HCT116 (cell line): Measurements from ENCODE around the gene GRAMD4. TPM values are rescaled to one million over a fixed set of nuclear protein-coding genes. Genes with fewer than 3 reads are reported as not detected.

Experiments used
- ATAC-seq: fragments of 200-7000 bp; cut with Tn5 transposase; 2 replicates; pipeline ENCODE4 v1.9.1; 2020; ENCODE audit warnings: mild to moderate bottlenecking, moderate library complexity
- BruUV-seq: library from RNA; stranded (reverse); fragments of 400-500 nt; replicated peaks from 2 replicates; lab custom pipeline; 2021; lab: Mats Ljungman, UMichigan
- CTCF ChIA-PET: fragments of 300-600 bp; sonication (Branson Sonifier 250); formaldehyde crosslinking; loops from one replicate; lab custom pipeline; 2021; ENCODE audit warnings: antibody characterized with exemption; lab: Charles Lee
- POLR2A ChIA-PET: fragments of 300-600, 350-600 bp; sonication (Branson Sonifier 250); formaldehyde crosslinking; loops from one replicate; lab custom pipeline; 2021; ENCODE audit warnings: antibody characterized with exemption; lab: Charles Lee
- RAD21 ChIA-PET, 2 experiments: fragments of 300-600 bp; sonication (Branson Sonifier 250); formaldehyde crosslinking; loops; one replicate each; lab custom pipeline; 2023; ENCODE audit warnings: low total read pairs in 2 of 2; ENCODE audit not compliant: uncharacterized antibody in 2 of 2, unreplicated experiment in 2 of 2, low non-redundant PET in 1 of 2; lab: Charles Lee
- DNase-seq: peaks from one replicate; pipeline ENCODE4 v3.0.0-alpha.2; 2010; ENCODE audit warnings: low read depth, low spot score
- H2AFZ ChIP-seq: fragments of 200-600 bp; shearing (Covaris generic), sonication (generic); 2 replicates; pipeline ENCODE4 v1.6.1; 2017; ENCODE audit warnings: low read depth, mixed run types, mixed read lengths, antibody characterized with exemption, low read length; ENCODE audit not compliant: poor library complexity, severe bottlenecking
- H3K27ac ChIP-seq: 2 replicates; pipeline ENCODE4 v1.5.1; 2012; ENCODE audit warnings: low read depth, low read length
- H3K27me3 ChIP-seq: fragments of 200-600 bp; sonication (generic); 2 replicates; pipeline ENCODE4 v1.6.1; 2016; ENCODE audit warnings: mixed run types, low read length, mixed read lengths; ENCODE audit not compliant: insufficient read depth
- H3K36me3 ChIP-seq, 2 experiments: fragments of 200-500 bp in 1 of 2; fragments of 200-600 bp in 1 of 2; sonication (Bioruptor generic) in 1 of 2; sonication (generic) in 1 of 2; 2 replicates each; pipeline versions ENCODE4 v1.5.1 to v1.6.1; 2014 to 2016; ENCODE audit warnings: low read length in 2 of 2, inconsistent platforms in 1 of 2, mixed read lengths in 1 of 2, mixed run types in 1 of 2; ENCODE audit not compliant: insufficient read depth in 2 of 2, control insufficient read depth in 1 of 2
- H3K4me1 ChIP-seq, 2 experiments: fragments of 200-600 bp in 1 of 2; sonication (generic) in 1 of 2; 2 replicates each; pipeline versions ENCODE4 v1.5.1 to v1.6.1; 2012 to 2017; ENCODE audit warnings: low read length in 2 of 2, inconsistent platforms in 1 of 2, mild to moderate bottlenecking in 1 of 2, mixed read lengths in 1 of 2, mixed run types in 1 of 2, moderate library complexity in 1 of 2; ENCODE audit not compliant: insufficient read depth in 2 of 2, control insufficient read depth in 1 of 2
- H3K4me2 ChIP-seq: fragments of 200-600 bp; sonication (generic); 2 replicates; pipeline ENCODE4 v1.6.1; 2017; ENCODE audit warnings: mixed run types, low read length, mixed read lengths
- H3K4me3 ChIP-seq, 2 experiments: fragments of 200-600 bp in 1 of 2; sonication (generic) in 1 of 2; replicated peaks in 1 of 2; 2 replicates each; pipeline ENCODE4 v1.5.1; 2011 to 2016; ENCODE audit warnings: low read length in 2 of 2, control low read depth in 1 of 2, low read depth in 1 of 2, mild to moderate bottlenecking in 1 of 2, mixed read lengths in 1 of 2, mixed run types in 1 of 2
- H3K79me2 ChIP-seq: fragments of 200-600 bp; sonication (generic); 2 replicates; pipeline ENCODE4 v1.6.1; 2017; ENCODE audit warnings: mild to moderate bottlenecking, mixed run types, low read length, moderate library complexity, mixed read lengths; ENCODE audit not compliant: insufficient read depth
- H3K9ac ChIP-seq: fragments of 200-600 bp; sonication (generic); 2 replicates; pipeline ENCODE4 v1.6.1; 2016; ENCODE audit warnings: low read length, mixed read lengths
- H3K9me2 ChIP-seq: fragments of 200-600 bp; sonication (generic), shearing (Covaris generic); 2 replicates; pipeline ENCODE4 v1.6.1; 2017; ENCODE audit warnings: mixed run types, mild to moderate bottlenecking, moderate library complexity; ENCODE audit not compliant: insufficient read depth
- H3K9me3 ChIP-seq, 2 experiments: fragments of 200-500 bp in 1 of 2; fragments of 200-600 bp in 1 of 2; sonication (Bioruptor generic) in 1 of 2; sonication (generic) in 1 of 2; 2 replicates each; pipeline ENCODE4 v1.6.1; 2014 to 2017; ENCODE audit warnings: low read length in 2 of 2, mixed read lengths in 2 of 2, inconsistent platforms in 1 of 2, low read depth in 1 of 2, mild to moderate bottlenecking in 1 of 2, mixed run types in 1 of 2, moderate library complexity in 1 of 2; ENCODE audit not compliant: control insufficient read depth in 1 of 2, insufficient read depth in 1 of 2
- H4K20me1 ChIP-seq: fragments of 200-600 bp; sonication (generic), shearing (Covaris generic); 2 replicates; pipeline ENCODE4 v1.6.1; 2017; ENCODE audit warnings: mixed run types, mild to moderate bottlenecking, moderate library complexity; ENCODE audit not compliant: insufficient read depth
- CTCF ChIP-seq, 3 experiments: fragments of 200-600 bp in 1 of 3; sonication (generic) in 1 of 3; IDR thresholded peaks in 2 of 3; conservative IDR thresholded peaks in 1 of 3; 2 replicates each; pipeline ENCODE4 v1.5.1; 2012 to 2017; ENCODE audit warnings: low read depth in 2 of 3, low read length in 2 of 3, antibody characterized with exemption in 1 of 3, borderline replicate concordance in 1 of 3, control low read depth in 1 of 3, mild to moderate bottlenecking in 1 of 3, mixed read lengths in 1 of 3, mixed run types in 1 of 3, moderate library complexity in 1 of 3; ENCODE audit not compliant: insufficient read depth in 1 of 3
- MAX ChIP-seq: IDR thresholded peaks from 2 replicates; pipeline ENCODE4 v1.6.1; 2012
- POLR2AphosphoS5 ChIP-seq: IDR thresholded peaks from 2 replicates; pipeline ENCODE4 v1.6.1; 2011; ENCODE audit warnings: mild to moderate bottlenecking, low read depth, low read length, moderate library complexity
- RAD21 ChIP-seq: IDR thresholded peaks from 2 replicates; pipeline ENCODE4 v1.6.1; 2012; ENCODE audit warnings: low read depth, mild to moderate bottlenecking
- SP1 ChIP-seq: IDR thresholded peaks from 2 replicates; pipeline ENCODE4 v1.6.1; 2012; ENCODE audit warnings: low read depth
- SRF ChIP-seq: IDR thresholded peaks from 2 replicates; pipeline ENCODE4 v1.6.1; 2012; ENCODE audit warnings: low read depth
- intact Hi-C: fragments of 100-400 bp; cut with micrococcal nuclease; formaldehyde crosslinking; loops from 2 replicates; pipeline ENCODE4 v1.10.0; 2022
- total RNA-seq: library from RNA; stranded (reverse); gene quantifications from one replicate; pipeline ENCODE4 v1.2.1, GENCODE V29; 2021; ENCODE audit not compliant: unreplicated experiment

Gene GRAMD4
- total RNA-seq, 1 experiment from 2014 or later, result 25.8 TPM

- peak; percentile 76 for DNase-seq
These were observed 23.4 kb upstream of the GRAMD4 start for GRCh38 chr22:46596819-46597218.

More at GRCh38 chr22:46596819-46597218, 23.4 kb upstream of the GRAMD4 start:
- Histone ChIP-seq H3K9me2 (no peaks in the 10 kb centered on the region), H3K36me3 (no peaks in the 10 kb centered on the region), H3K4me2 (peak overlapping the region; percentile 79), H3K27ac (peak overlapping the region; percentile 58), H3K4me1 (peaks cover 20 to 23% of the 10 kb centered on the region in 2 experiments), H3K9me3 (no peaks in the 10 kb centered on the region), H3K9ac (peak overlapping the region; percentile 35; the same call in 1 of the 2 replicates), H3K79me2 (no peaks in the 10 kb centered on the region), H3K27me3 (no peaks in the 10 kb centered on the region), H4K20me1 (no peaks in the 10 kb centered on the region), H2AFZ (no peak overlapping the region), H3K4me3 (peak overlapping the region in 1 of 2 experiments; percentile 32; a peak in 2 of 4 replicates)
- TF ChIP-seq CTCF (IDR thresholded peaks at IDR 0.05 in 2 of 3, conservative IDR thresholded peaks at IDR 0.05 in 1 of 3; ENCODE audit: borderline replicate concordance in 1 of 3, insufficient read depth in 1 of 3, low read depth in 2 of 3, low read length in 2 of 3), result peak in 2 of 3 experiments; percentile 43 to 55; a peak in 4 of 6 replicates
- TF ChIP-seq POLR2AphosphoS5, result peak; percentile 30; the same call in 1 of the 2 replicates
- peak; percentile 49 for TF ChIP-seq RAD21
- TF ChIP-seq SRF, result no peak
- TF ChIP-seq SP1, result peak; percentile 66; the same call in 1 of the 2 replicates
- peak; percentile 64 for TF ChIP-seq MAX
- intact Hi-C loops, result loop anchor here (1.0 kb wide), 1 partner anchor 34 kb away; no protein-coding TSS in a partner anchor
- POLR2A ChIA-PET, result no interaction called here
- BruUV-seq, result no TSS peak
- CTCF ChIA-PET, result interaction anchor here (2.6 kb wide), 1 partner anchor 33 kb away, joined by 6 read pairs; no protein-coding TSS in a partner anchor
- RAD21 ChIA-PET, result interaction anchor here in 1 of 2 experiments (0.6 kb wide), 1 partner anchor 96 kb away, joined by 8 read pairs; no protein-coding TSS in a partner anchor
- peak; percentile 93 for ATAC-seq
